ENCODE results near the gene RPL29.

The RPL29 gene

GRCh38 chr3:51963951-51964451, 31.7 kb downstream of the RPL29 start:
- peak; percentile 67 for DNase-seq (ENCODE audit: low spot score)

GRCh38 chr3:51962854-51963530, 32.7 kb downstream of the RPL29 start:
- DNase-seq (ENCODE audit: low spot score), result no peak

GRCh38 chr3:51961602-51962569, 33.8 kb downstream of the RPL29 start:
- DNase-seq (ENCODE audit: low spot score), result peak; percentile 90

GRCh38 chr3:51961011-51961410, 34.7 kb downstream of the RPL29 start:
- no peak for DNase-seq (ENCODE audit: low spot score)

- no peak for DNase-seq (ENCODE audit: low spot score)
These were observed 35.3 kb downstream of the RPL29 start for GRCh38 chr3:51960386-51960785.

GRCh38 chr3:51959651-51960050, 36.0 kb downstream of the RPL29 start:
- no peak for DNase-seq (ENCODE audit: low spot score)

GRCh38 chr3:51958603-51959521, 36.8 kb downstream of the RPL29 start:
- DNase-seq (ENCODE audit: low spot score), result no peak

- no peak for DNase-seq (ENCODE audit: low spot score)
These were observed 38.0 kb downstream of the RPL29 start for GRCh38 chr3:51957520-51958205.

- DNase-seq (ENCODE audit: low spot score), result peak; percentile 57
These were observed 39.6 kb downstream of the RPL29 start for GRCh38 chr3:51955893-51956770.

- peak; percentile 54 for DNase-seq (ENCODE audit: low spot score)
These were observed 40.4 kb downstream of the RPL29 start, which contains the start of gene GPR62 for GRCh38 chr3:51955175-51955892. GPR62 (plus strand) TSS chr3:51955381; CDS start chr3:51955653, 272 bp downstream.

- no peak for DNase-seq (ENCODE audit: low spot score)
These were observed 41.0 kb downstream of the RPL29 start for GRCh38 chr3:51954713-51955112.

- DNase-seq (ENCODE audit: low spot score), result no peak
These were observed 41.6 kb downstream of the RPL29 start for GRCh38 chr3:51954105-51954504.

GRCh38 chr3:51953445-51953844, 42.2 kb downstream of the RPL29 start:
- DNase-seq (ENCODE audit: low spot score), result no peak

GRCh38 chr3:51950899-51951298, 44.8 kb downstream of the RPL29 start:
- no peak for DNase-seq (ENCODE audit: low spot score)

- DNase-seq (ENCODE audit: low spot score), result no peak
These were observed 46.6 kb downstream of the RPL29 start for GRCh38 chr3:51949121-51949520.

- no peak for DNase-seq (ENCODE audit: low spot score)
These were observed 47.6 kb downstream of the RPL29 start for GRCh38 chr3:51948016-51948580.

- no peak for DNase-seq (ENCODE audit: low spot score)
These were observed 48.3 kb downstream of the RPL29 start for GRCh38 chr3:51947215-51947900.

- DNase-seq (ENCODE audit: low spot score), result no peak
These were observed 48.9 kb downstream of the RPL29 start for GRCh38 chr3:51946796-51947195.
